ENCODE measurements around the gene SYNDIG1. TPM values are rescaled to one million over a fixed set of nuclear protein-coding genes. Genes with fewer than 3 reads are reported as not detected.

SYNDIG1 gene
- total RNA-seq, 1 experiment from 2014 or later = not detected

DNA sequence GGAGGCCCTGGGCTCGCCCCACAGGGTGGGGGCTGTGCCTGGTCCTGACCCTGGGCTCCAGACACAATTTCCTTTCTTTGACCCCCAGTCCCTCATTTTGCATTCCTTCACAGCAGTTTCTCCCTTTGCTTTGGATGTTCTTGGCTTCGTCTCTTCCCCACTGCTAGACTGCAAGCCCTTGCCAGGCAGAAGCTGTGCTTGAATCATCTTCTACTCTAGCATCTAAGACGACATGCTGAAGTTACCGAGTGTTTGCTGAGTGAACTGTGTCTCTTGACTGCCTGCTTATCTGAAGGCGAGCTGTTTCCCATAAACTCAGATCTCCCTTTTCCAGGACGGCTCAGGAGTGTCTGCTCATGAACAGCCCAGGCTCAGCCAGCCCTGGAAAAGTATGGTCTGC is 14.3 kb upstream of the SYNDIG1 start:
- Mint-ChIP-seq H3K4me1 (ENCODE audit: low read depth, unreplicated experiment) (no peaks in the 10 kb centered on the region), H3K27me3 (ENCODE audit: unreplicated experiment) (peaks cover 43% of the 10 kb centered on the region), H3K27ac (ENCODE audit: unreplicated experiment) (no peak overlapping the region), H3K36me3 (ENCODE audit: insufficient read depth, unreplicated experiment) (no peaks in the 10 kb centered on the region), H3K9me3 (ENCODE audit: low read depth, unreplicated experiment) (no peaks in the 10 kb centered on the region), H3K4me3 (ENCODE audit: low read depth, unreplicated experiment) (no peak overlapping the region)
- no peak for DNase-seq
- no TSS peak for BruUV-seq (replicated peaks)
- TF ChIP-seq, protein P1, sequence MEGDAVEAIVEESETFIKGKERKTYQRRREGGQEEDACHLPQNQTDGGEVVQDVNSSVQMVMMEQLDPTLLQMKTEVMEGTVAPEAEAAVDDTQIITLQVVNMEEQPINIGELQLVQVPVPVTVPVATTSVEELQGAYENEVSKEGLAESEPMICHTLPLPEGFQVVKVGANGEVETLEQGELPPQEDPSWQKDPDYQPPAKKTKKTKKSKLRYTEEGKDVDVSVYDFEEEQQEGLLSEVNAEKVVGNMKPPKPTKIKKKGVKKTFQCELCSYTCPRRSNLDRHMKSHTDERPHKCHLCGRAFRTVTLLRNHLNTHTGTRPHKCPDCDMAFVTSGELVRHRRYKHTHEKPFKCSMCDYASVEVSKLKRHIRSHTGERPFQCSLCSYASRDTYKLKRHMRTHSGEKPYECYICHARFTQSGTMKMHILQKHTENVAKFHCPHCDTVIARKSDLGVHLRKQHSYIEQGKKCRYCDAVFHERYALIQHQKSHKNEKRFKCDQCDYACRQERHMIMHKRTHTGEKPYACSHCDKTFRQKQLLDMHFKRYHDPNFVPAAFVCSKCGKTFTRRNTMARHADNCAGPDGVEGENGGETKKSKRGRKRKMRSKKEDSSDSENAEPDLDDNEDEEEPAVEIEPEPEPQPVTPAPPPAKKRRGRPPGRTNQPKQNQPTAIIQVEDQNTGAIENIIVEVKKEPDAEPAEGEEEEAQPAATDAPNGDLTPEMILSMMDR (IDR thresholded peaks at IDR 0.05; ENCODE audit: unreplicated experiment) = no peak
- intact Hi-C loops (cut with micrococcal nuclease; ENCODE audit: unreplicated experiment) = no loop called here
- CTCF ChIA-PET = no interaction called here

DNA sequence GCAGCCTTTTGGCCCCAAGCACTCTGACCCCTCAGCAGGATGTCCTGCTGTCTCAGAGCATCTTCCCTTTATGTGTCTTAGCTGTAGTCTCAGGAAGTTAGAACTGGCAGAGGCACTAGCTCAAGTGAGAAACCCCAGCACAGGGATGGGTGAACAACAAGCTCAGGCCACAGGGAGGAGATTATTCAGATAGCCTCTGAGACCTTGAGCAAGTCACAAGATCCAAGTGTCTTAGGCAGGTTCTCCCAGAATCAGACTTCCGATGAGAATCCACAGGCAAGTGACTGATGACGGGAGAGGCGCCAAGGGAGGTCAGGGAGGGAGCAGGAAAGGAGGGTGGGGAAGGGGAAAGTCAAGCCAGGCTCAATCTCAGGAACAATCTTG is 13.0 kb upstream of the SYNDIG1 start:
- Mint-ChIP-seq H3K9me3 (ENCODE audit: low read depth, unreplicated experiment) (no peaks in the 10 kb centered on the region), H3K4me3 (ENCODE audit: low read depth, unreplicated experiment) (no peak overlapping the region), H3K36me3 (ENCODE audit: insufficient read depth, unreplicated experiment) (no peaks in the 10 kb centered on the region), H3K4me1 (ENCODE audit: low read depth, unreplicated experiment) (no peaks in the 10 kb centered on the region), H3K27ac (ENCODE audit: unreplicated experiment) (no peak overlapping the region), H3K27me3 (ENCODE audit: unreplicated experiment) (peaks cover 37% of the 10 kb centered on the region)
- intact Hi-C loops (cut with micrococcal nuclease; ENCODE audit: unreplicated experiment) = no loop called here
- no TSS peak for BruUV-seq (replicated peaks)
- TF ChIP-seq, protein P1 (IDR thresholded peaks at IDR 0.05; ENCODE audit: unreplicated experiment) = no peak
- DNase-seq = no peak
- CTCF ChIA-PET = no interaction called here

GRCh38 chr20:24458436-24458835 is 11.0 kb upstream of the SYNDIG1 start:
- CTCF ChIA-PET = no interaction called here
- intact Hi-C loops (cut with micrococcal nuclease; ENCODE audit: unreplicated experiment) = no loop called here
- TF ChIP-seq, protein P1 (IDR thresholded peaks at IDR 0.05; ENCODE audit: unreplicated experiment) = no peak
- peaks cover 16% of the 10 kb centered on the region for H3K27me3 Mint-ChIP-seq (ENCODE audit: unreplicated experiment)
- H3K27ac Mint-ChIP-seq (ENCODE audit: unreplicated experiment) = no peak overlapping the region
- no peaks in the 10 kb centered on the region for H3K36me3 Mint-ChIP-seq (ENCODE audit: insufficient read depth, unreplicated experiment)
- H3K9me3 Mint-ChIP-seq (ENCODE audit: low read depth, unreplicated experiment) = no peaks in the 10 kb centered on the region
- no peak for DNase-seq
- BruUV-seq (replicated peaks) = no TSS peak
- H3K4me3 Mint-ChIP-seq (ENCODE audit: low read depth, unreplicated experiment) = no peak overlapping the region
- no peaks in the 10 kb centered on the region for H3K4me1 Mint-ChIP-seq (ENCODE audit: low read depth, unreplicated experiment)

- no peak for DNase-seq
- CTCF ChIA-PET = no interaction called here
- intact Hi-C loops (cut with micrococcal nuclease; ENCODE audit: unreplicated experiment) = no loop called here
- Mint-ChIP-seq H3K4me3 (ENCODE audit: low read depth, unreplicated experiment) (no peak overlapping the region), H3K4me1 (ENCODE audit: low read depth, unreplicated experiment) (no peaks in the 10 kb centered on the region), H3K9me3 (ENCODE audit: low read depth, unreplicated experiment) (no peaks in the 10 kb centered on the region), H3K27ac (ENCODE audit: unreplicated experiment) (no peak overlapping the region), H3K36me3 (ENCODE audit: insufficient read depth, unreplicated experiment) (no peaks in the 10 kb centered on the region), H3K27me3 (ENCODE audit: unreplicated experiment) (peaks cover 13% of the 10 kb centered on the region)
- no TSS peak for BruUV-seq (replicated peaks)
- TF ChIP-seq, protein P1 (IDR thresholded peaks at IDR 0.05; ENCODE audit: unreplicated experiment) = no peak
These were observed 9.7 kb upstream of the SYNDIG1 start for GRCh38 chr20:24459733-24460132.

GRCh38 chr20:24460712-24461111 is 8.7 kb upstream of the SYNDIG1 start:
- CTCF ChIA-PET = no interaction called here
- peaks cover 13% of the 10 kb centered on the region for H3K27me3 Mint-ChIP-seq (ENCODE audit: unreplicated experiment)
- no peaks in the 10 kb centered on the region for H3K4me1 Mint-ChIP-seq (ENCODE audit: low read depth, unreplicated experiment)
- no peak overlapping the region for H3K27ac Mint-ChIP-seq (ENCODE audit: unreplicated experiment)
- TF ChIP-seq, protein P1 (IDR thresholded peaks at IDR 0.05; ENCODE audit: unreplicated experiment) = no peak
- H3K36me3 Mint-ChIP-seq (ENCODE audit: insufficient read depth, unreplicated experiment) = no peaks in the 10 kb centered on the region
- BruUV-seq (replicated peaks) = no TSS peak
- intact Hi-C loops (cut with micrococcal nuclease; ENCODE audit: unreplicated experiment) = no loop called here
- no peak overlapping the region for H3K4me3 Mint-ChIP-seq (ENCODE audit: low read depth, unreplicated experiment)
- DNase-seq = no peak
- no peaks in the 10 kb centered on the region for H3K9me3 Mint-ChIP-seq (ENCODE audit: low read depth, unreplicated experiment)
